Middle frontal gyrus (tissue), 1 donor: Measurements from ENCODE around the gene VPS13D.
"Not testable (repeated sequence)": the region's sequence is repeated elsewhere in the genome, so short reads cannot be mapped to it uniquely, and the experiment has no call there.

ENCODE experiments used
- DNase-seq: peaks from one replicate; pipeline ENCODE4 v3.0.0-alpha.2; 2015; ENCODE audit warnings: low spot score; ENCODE audit errors: extremely low spot score

VPS13D gene

GRCh38 chr1:12287869-12288268 is 58.0 kb downstream of the VPS13D start:
- DNase-seq, result no peak

GRCh38 chr1:12290828-12291227 is 61.0 kb downstream of the VPS13D start:
- DNase-seq, result no peak

- no peak for DNase-seq
Observed at GRCh38 chr1:12293416-12293815, 63.6 kb downstream of the VPS13D start.

GRCh38 chr1:12294076-12294475 is 64.2 kb downstream of the VPS13D start:
- DNase-seq, result no peak

- no peak for DNase-seq
Observed at GRCh38 chr1:12296016-12296415, 66.2 kb downstream of the VPS13D start.

- no peak for DNase-seq
Observed at GRCh38 chr1:12296623-12297022, 66.8 kb downstream of the VPS13D start.

DNA sequence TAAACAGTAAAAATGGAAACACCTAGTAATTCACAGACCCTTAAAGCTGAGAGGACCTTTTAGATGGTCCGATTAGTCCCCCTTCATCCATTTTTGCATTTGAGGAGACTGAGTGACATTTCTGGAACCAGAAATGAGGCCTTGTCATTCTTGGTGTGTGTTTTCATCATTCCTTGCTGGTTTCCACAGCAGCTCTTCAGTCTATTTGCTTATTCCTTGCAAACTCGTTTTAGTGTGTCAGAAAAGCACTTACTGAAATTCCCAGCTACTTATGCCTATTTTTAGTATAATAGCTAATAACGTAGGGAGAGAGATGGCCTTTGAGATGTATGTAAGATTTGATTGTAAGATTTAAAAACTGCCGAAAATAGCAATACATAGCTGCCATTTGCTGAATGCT is 70.9 kb downstream of the VPS13D start:
- DNase-seq, result no peak

DNA sequence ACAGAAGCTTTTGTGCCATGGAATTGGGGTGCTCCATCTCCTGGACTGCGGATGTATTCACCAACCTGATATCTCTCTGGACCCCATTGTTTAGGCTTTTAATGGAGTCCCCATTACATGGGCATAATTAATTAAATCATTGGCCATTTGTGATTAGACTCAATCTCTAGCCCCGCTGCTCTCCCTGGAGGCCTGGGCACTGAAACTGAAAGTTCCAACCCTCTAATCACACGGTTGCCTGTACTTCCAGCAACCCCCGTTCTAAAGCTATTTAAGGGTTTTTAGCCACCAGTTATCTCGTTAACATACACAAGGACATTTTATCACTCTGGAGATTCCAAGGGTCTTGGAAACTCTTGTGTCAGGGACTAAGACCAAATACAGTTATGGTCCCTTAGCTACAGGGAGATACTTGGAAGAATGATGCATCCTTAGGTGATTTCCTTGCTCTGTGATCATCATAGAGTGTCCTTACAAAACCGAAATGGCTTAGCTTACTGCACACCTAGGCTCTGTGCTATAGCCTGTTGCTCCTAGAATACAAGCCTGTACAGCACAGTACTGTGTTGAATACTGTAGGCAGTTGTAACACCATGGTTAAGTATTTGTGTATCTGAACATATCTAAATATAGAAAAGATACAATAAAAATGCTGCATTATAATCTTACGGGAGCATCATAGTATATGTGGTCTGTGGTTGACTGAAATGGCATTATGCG is 71.8 kb downstream of the VPS13D start:
- no peak for DNase-seq

- DNase-seq, result no peak
Observed at GRCh38 chr1:12302798-12303447, 73.1 kb downstream of the VPS13D start.

GRCh38 chr1:12305377-12305776 is 75.5 kb downstream of the VPS13D start:
- no peak for DNase-seq

GRCh38 chr1:12309783-12310742 is 80.2 kb downstream of the VPS13D start:
- DNase-seq, result no peak

DNA sequence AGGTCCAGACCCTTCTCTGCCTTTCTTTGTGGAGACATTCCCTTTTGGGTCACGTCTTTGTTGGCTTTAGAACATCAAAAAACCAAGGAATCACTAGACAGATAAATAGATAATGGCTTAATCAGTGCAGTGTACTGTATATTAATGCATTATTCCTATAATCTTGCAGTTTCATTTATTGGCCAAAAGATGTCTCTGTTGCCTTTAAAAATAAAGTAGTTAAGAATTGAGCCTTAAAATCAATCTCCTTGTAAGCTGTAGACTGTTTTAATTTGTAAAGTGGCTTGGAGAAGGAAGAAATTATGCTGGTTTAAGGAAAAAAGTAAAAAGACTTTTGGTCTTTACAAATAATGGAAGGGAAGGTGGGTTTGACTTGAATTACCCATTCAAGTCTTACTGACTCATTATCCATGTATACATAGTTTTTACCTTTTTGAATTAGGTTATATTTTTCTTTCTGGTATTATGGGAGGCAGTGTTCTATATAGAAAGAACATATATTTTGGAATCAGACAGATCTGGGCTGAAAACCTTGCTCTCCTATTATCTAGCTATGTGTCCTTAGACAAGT is 84.6 kb downstream of the VPS13D start:
- no peak for DNase-seq

DNA sequence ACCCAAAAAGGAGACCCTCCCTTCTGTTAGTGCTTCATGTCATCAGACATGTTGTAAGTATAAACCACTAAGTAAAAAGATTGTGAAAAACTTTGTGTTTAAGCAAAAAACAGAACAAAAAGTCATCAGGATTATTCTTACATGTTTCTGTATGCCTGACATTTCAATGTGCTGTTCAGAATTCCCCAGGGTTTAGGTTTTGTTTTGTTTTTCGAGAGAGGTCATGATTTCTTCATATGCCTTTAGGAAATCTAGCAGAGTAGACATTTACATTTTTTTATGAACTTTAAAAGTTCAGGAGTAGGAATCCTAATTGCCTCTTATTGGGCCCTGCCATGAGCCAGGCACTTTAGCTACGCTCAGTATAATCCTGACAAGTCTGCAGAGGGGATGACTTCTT is 85.3 kb downstream of the VPS13D start:
- DNase-seq, result no peak

DNA sequence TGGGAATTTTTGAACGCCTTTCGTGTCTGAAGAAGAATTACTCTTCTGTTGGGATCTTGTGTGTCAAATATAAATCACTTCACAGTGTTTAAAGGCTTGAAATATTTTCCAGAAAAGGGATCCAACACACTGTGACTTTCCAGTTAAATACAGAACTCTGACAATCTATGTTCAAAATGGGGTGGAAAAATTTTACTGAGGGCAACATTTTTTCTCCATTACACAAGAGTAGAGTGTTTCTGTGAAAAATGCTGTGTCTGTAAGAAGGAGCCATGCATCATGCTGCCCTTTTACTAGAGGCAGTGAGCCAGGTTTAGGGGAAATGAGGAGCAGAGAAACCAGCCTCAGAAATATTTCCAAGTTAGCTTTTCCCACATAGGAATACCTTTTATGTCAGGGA is 86.5 kb downstream of the VPS13D start:
- no peak for DNase-seq

DNA sequence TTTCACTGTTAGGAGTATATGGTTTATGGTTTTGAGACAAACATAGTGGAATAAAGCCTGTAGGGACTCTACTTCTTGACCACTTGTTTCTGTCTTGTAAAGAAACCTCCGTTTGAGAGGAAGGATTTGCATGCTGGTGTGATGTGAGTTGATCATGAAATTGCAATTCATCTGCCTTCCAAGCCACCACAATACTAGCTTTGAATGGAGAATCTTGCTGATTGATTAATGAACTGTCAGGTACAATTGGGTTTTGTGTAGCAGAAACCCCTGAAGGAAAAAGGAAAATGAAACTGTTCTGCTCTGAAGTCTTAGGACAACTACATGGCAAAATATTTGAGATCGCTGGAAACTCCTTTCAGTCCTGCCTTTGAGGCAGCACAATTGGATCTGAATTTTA is 90.7 kb downstream of the VPS13D start:
- no peak for DNase-seq

DNA sequence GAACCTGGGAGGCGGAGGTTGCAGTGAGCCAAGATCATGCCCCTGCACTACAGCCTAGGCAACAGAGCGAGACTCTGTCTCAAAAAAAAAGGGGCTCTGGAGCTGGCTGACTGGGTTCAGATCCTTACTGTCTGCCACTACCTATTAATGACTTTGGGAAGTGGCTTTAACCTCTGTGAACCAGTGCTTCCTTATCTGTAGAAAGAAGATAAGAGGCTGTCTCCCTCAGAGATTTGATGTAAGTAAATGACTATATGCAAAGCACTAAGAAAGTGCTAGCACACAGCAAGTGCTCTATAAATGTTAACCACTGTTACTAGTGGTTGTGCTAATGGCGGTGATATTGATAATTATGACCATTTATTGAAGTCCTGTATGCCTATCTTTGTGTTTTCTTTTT is 94.6 kb downstream of the VPS13D start:
- DNase-seq, result no peak

GRCh38 chr1:12324973-12325372 is 95.1 kb downstream of the VPS13D start:
- not testable (repeated sequence) for DNase-seq

DNA sequence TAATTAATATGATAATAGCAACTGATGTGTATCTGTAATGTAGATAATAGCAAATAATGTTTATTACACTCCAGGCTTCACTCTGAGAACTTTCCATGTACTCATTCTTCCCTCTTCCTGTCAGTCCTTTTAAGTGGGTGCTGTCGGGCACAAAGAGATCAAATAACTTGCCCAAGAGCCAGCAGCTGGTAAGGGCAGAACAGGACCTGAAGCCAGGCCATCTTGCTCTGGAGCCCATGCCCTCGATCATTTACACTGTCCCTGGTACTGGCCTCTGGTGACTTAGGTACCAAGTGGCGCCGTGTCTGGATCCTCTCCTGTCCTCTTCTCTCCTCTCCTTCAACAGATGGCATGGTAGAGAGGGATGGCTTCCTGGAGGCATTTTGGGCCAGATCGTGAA is 97.2 kb downstream of the VPS13D start:
- DNase-seq, result no peak

- DNase-seq, result no peak
Observed at GRCh38 chr1:12327566-12327965, 97.7 kb downstream of the VPS13D start.

- DNase-seq, result no peak
Observed at GRCh38 chr1:12333036-12333785, 103.4 kb downstream of the VPS13D start.

DNA sequence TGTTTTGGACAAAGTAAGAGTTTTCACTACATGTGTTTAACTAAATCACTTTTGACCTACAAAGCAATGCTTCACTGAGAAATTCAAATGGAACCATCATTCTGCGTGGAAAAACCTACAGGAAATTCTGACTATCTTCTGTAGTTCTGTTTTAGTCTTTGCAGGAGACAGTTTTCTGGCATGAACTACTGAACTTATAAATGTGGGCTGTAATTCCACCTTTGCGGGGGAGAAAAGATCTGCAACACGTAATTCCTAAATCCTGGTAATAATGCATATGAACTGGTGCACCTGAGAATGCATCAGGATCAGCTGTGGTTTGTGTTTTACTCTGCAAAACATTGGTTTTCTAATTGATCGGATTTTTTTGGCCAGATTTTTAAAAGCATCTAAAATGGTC is 106.0 kb downstream of the VPS13D start:
- no peak for DNase-seq
